HG02840 (cell line): Measurements from ENCODE around the gene ALDH1L1.

Experiments
- ATAC-seq: cut with Tn5 transposase; IDR thresholded peaks from one replicate; pipeline ENCODE4 v1.9.1; 2021; ENCODE audit warnings: mild to moderate bottlenecking, moderate library complexity, moderate number of reproducible peaks; ENCODE audit not compliant: unreplicated experiment, low FRiP score

Gene ALDH1L1

GRCh38 chr3:126197343-126197742 lies 17.0 kb upstream of the ALDH1L1 start:
- no peak for ATAC-seq

- ATAC-seq = no peak
These were observed 14.4 kb upstream of the ALDH1L1 start for GRCh38 chr3:126194713-126195305.

GRCh38 chr3:126191246-126191645 lies 10.9 kb upstream of the ALDH1L1 start:
- ATAC-seq = no peak

- ATAC-seq = no peak
These were observed 7.5 kb upstream of the ALDH1L1 start for GRCh38 chr3:126187920-126188319.

GRCh38 chr3:126186749-126187148 lies 6.4 kb upstream of the ALDH1L1 start:
- no peak for ATAC-seq

- ATAC-seq = no peak
These were observed 5.9 kb upstream of the ALDH1L1 start for GRCh38 chr3:126186271-126186670.

GRCh38 chr3:126184465-126185000 lies 4.1 kb upstream of the ALDH1L1 start:
- ATAC-seq = no peak

- no peak for ATAC-seq
These were observed 976 bp upstream of the ALDH1L1 start for GRCh38 chr3:126181398-126181725.

GRCh38 chr3:126179825-126180476 lies 435 bp downstream of the ALDH1L1 start:
- no peak for ATAC-seq

GRCh38 chr3:126170073-126170777 lies 10.2 kb downstream of the ALDH1L1 start:
- no peak for ATAC-seq

GRCh38 chr3:126167566-126167965 lies 12.8 kb downstream of the ALDH1L1 start:
- no peak for ATAC-seq

GRCh38 chr3:126166009-126166408 lies 14.4 kb downstream of the ALDH1L1 start:
- ATAC-seq = no peak

- no peak for ATAC-seq
These were observed 19.1 kb downstream of the ALDH1L1 start for GRCh38 chr3:126161309-126161708.

- no peak for ATAC-seq
These were observed 19.9 kb downstream of the ALDH1L1 start for GRCh38 chr3:126160243-126161210.

- ATAC-seq = no peak
These were observed 20.9 kb downstream of the ALDH1L1 start for GRCh38 chr3:126159476-126159875.

GRCh38 chr3:126158912-126159454 lies 21.4 kb downstream of the ALDH1L1 start:
- no peak for ATAC-seq

GRCh38 chr3:126158016-126158911 lies 22.1 kb downstream of the ALDH1L1 start:
- no peak for ATAC-seq

GRCh38 chr3:126157083-126157768 lies 23.2 kb downstream of the ALDH1L1 start:
- ATAC-seq = no peak

GRCh38 chr3:126156468-126156867 lies 23.9 kb downstream of the ALDH1L1 start:
- no peak for ATAC-seq
